Measurements from ENCODE around the gene SURF1. TPM values are rescaled to one million over a fixed set of nuclear protein-coding genes. Genes with fewer than 3 reads are reported as not detected.

SURF1 gene
- total RNA-seq, 6 experiments from 2014 or later: 25.3 to 29.1 (median 26.8) TPM

DNA sequence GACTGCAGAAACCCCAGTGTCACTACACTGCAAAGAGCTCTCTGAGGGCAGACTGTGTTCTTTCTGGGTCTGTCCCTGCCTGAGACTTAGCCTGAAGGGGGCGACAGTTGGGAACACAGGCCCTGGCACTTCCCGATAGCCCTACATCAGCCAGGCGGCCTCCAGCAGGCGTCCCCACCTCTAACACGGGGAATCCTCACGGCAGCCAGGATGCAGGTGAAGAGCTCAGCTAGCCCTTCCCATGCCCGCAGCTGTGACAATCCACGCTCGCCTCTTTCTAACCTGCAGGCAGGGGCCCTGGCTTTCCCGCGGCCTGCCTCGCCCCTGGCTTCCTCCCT lies 14.2 kb downstream of the SURF1 start:
- TF ChIP-seq, protein P1, sequence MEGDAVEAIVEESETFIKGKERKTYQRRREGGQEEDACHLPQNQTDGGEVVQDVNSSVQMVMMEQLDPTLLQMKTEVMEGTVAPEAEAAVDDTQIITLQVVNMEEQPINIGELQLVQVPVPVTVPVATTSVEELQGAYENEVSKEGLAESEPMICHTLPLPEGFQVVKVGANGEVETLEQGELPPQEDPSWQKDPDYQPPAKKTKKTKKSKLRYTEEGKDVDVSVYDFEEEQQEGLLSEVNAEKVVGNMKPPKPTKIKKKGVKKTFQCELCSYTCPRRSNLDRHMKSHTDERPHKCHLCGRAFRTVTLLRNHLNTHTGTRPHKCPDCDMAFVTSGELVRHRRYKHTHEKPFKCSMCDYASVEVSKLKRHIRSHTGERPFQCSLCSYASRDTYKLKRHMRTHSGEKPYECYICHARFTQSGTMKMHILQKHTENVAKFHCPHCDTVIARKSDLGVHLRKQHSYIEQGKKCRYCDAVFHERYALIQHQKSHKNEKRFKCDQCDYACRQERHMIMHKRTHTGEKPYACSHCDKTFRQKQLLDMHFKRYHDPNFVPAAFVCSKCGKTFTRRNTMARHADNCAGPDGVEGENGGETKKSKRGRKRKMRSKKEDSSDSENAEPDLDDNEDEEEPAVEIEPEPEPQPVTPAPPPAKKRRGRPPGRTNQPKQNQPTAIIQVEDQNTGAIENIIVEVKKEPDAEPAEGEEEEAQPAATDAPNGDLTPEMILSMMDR (IDR thresholded peaks at IDR 0.05): no peak; the same call in 1 of the 2 replicates
- Mint-ChIP-seq H3K4me1 (ENCODE audit: low read depth) (peaks cover 9% of the 10 kb centered on the region), H3K9me3 (no peaks in the 10 kb centered on the region), H3K27ac (no peak overlapping the region), H3K4me3 (no peak overlapping the region), H3K27me3 (ENCODE audit: insufficient read depth) (no peaks in the 10 kb centered on the region), H3K36me3 (ENCODE audit: low read depth) (peaks cover 11% of the 10 kb centered on the region)
- no peak for DNase-seq

DNA sequence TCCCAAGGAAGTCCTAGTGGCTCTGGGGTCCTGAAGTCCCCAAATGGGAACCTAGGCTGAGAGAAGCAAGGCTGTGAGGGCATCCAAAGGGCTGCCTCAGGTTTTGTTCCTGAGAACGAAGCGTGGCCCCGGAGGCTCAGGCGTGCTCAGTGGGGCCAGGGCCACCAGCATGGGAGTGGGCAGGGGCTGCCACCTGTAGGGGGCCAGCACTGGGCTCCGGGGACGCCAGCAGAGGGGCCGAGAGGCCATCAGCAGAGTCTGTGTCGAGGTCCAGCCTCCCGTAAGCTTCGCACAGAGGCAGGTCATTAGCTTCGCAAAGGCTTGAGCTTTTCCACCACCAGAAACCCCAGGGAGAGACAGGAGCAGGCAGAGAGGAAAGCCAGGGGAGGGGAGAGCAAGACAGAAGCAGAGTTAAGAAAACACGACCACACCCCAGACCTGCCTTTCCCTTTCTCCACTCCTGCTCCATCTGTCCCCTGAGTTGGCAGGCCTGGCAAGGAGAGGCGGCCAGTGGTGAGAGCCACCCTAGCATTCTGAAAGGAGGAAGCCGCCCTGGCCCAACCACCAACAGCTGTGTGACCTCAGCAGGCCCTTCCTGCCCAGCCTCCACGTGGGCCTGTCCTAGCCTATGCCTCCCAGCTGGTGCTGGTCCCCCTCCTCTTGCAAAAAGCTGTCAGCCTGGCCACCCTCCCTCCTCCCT lies 14.8 kb downstream of the SURF1 start:
- Mint-ChIP-seq H3K4me3 (no peak overlapping the region), H3K36me3 (ENCODE audit: low read depth) (peaks cover 11% of the 10 kb centered on the region), H3K27ac (no peak overlapping the region), H3K27me3 (ENCODE audit: insufficient read depth) (no peaks in the 10 kb centered on the region), H3K4me1 (ENCODE audit: low read depth) (peaks cover 4% of the 10 kb centered on the region), H3K9me3 (no peaks in the 10 kb centered on the region)
- DNase-seq: no peak
- TF ChIP-seq, protein P1 (IDR thresholded peaks at IDR 0.05): no peak

DNA sequence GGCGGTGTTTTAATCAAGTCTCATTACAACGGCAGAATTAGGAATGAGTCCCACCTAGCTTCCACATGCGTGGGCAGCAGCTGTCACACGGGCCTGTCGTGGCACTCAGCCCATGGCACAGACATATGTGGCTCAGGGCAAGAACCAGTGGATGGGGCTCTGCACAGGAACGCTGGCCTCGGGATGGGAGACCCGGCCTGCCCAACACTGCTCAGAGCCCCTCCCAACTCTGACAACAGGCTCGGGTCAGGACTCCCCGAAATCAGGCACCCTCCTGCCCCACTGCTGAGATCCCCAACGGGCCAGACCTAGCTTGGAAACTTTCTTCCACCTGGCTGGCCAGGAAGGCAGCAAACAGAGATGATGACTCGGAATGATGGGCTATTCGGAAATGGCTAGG lies 15.4 kb downstream of the SURF1 start:
- peaks cover 1% of the 10 kb centered on the region; the same call in 1 of the 2 replicates for H3K27me3 Mint-ChIP-seq (ENCODE audit: insufficient read depth)
- no peak for DNase-seq
- no peaks in the 10 kb centered on the region for H3K9me3 Mint-ChIP-seq
- TF ChIP-seq, protein P1 (IDR thresholded peaks at IDR 0.05): no peak
- peaks cover 11% of the 10 kb centered on the region for H3K36me3 Mint-ChIP-seq (ENCODE audit: low read depth)
- no peaks in the 10 kb centered on the region for H3K4me1 Mint-ChIP-seq (ENCODE audit: low read depth)
- H3K27ac Mint-ChIP-seq: no peak overlapping the region
- H3K4me3 Mint-ChIP-seq: no peak overlapping the region

DNA sequence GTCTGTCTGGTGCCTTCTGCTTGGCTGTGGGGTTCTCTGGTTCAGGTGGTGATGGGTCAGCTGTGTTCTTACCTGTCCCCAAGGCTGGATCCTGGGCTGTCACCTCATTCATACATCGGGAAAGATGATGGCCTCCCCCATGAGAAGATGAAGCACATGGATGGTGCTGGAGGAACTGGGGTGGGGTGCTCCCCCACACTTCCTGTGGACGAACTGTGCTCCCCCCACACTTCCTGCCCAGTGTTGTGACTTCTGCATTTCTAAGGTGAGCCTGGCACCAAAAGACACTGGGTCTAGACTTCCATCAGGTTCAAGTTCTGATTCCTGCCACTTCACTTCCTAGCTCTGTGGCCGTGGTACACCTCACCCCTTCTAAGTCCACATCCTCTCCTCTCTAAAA lies 16.0 kb downstream of the SURF1 start:
- Mint-ChIP-seq H3K27me3 (ENCODE audit: insufficient read depth) (peaks cover 3% of the 10 kb centered on the region; the same call in 1 of the 2 replicates), H3K4me3 (no peak overlapping the region), H3K9me3 (no peaks in the 10 kb centered on the region), H3K36me3 (ENCODE audit: low read depth) (peaks cover 14% of the 10 kb centered on the region), H3K4me1 (ENCODE audit: low read depth) (peaks cover 2% of the 10 kb centered on the region), H3K27ac (no peak overlapping the region)
- no peak for DNase-seq
- TF ChIP-seq, protein P1 (IDR thresholded peaks at IDR 0.05): no peak

DNA sequence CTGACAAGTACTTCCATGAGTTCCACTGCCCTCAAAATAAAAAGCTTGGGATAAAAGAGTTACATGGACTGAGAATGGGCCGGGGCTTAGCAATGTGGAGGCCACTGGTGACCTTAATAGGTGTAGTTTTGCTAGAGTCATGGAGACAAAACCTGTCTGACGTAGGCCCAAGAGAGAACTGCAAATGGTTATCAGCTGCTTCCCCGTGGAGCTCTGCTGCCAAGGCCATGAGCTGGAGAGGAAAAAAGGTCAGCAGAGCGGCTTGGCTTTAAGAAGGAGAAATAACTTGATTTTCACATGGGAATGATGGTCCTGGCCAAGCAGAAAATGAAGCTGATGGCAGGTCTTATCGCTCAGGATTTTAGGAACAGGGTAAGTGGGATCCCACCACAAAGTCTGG lies 16.6 kb downstream of the SURF1 start:
- Mint-ChIP-seq H3K36me3 (ENCODE audit: low read depth) (peaks cover 19% of the 10 kb centered on the region), H3K27ac (no peak overlapping the region), H3K4me3 (no peak overlapping the region), H3K4me1 (ENCODE audit: low read depth) (peaks cover 7% of the 10 kb centered on the region), H3K27me3 (ENCODE audit: insufficient read depth) (peaks cover 3% of the 10 kb centered on the region; the same call in 1 of the 2 replicates), H3K9me3 (no peaks in the 10 kb centered on the region)
- no peak for DNase-seq
- TF ChIP-seq, protein P1 (IDR thresholded peaks at IDR 0.05): no peak

Data from HFFc6 (cell line).